Omental fat pad (tissue), 4 donors: ENCODE data around the gene DUOXA1. TPM values are rescaled to one million over a fixed set of nuclear protein-coding genes. Genes with fewer than 3 reads are reported as not detected.

Source experiments
- ATAC-seq: fragments of 150-250 bp; one replicate; pipeline ENCODE4 v1.9.1; 2016; ENCODE audit warnings: mild to moderate bottlenecking, moderate library complexity; ENCODE audit not compliant: low FRiP score
- DNase-seq: peaks from one replicate; pipeline ENCODE4 v3.0.0-alpha.2; 2019; ENCODE audit warnings: low spot score
- CTCF ChIP-seq, 3 donors: fragments of 450-650 bp; IDR thresholded peaks; one replicate each; pipeline ENCODE4 v1.5.1; 2016 to 2017; ENCODE audit warnings: antibody characterized with exemption in 3 of 3, mild to moderate bottlenecking in 3 of 3, moderate library complexity in 2 of 3
- total RNA-seq, 4 donors: library from RNA; depleted of rRNA; stranded (reverse); fragments of >200 nt; gene quantifications; one replicate each; pipeline ENCODE4 v1.1.0, GENCODE V29; 2016

Gene DUOXA1
- total RNA-seq, 4 donors from 2014 or later: 0.95 to 1.9 (median 1.4) TPM

GRCh38 chr15:45151998-45152828 lies 22.5 kb upstream of the DUOXA1 start:
- no peak for ATAC-seq
- no peak for TF ChIP-seq CTCF (IDR thresholded peaks at IDR 0.05)
- no peak for DNase-seq

- ATAC-seq (no peak), DNase-seq (no peak)
- no peak for TF ChIP-seq CTCF (IDR thresholded peaks at IDR 0.05)
These were observed 21.3 kb upstream of the DUOXA1 start for GRCh38 chr15:45150997-45151396.

GRCh38 chr15:45150481-45150880 lies 20.8 kb upstream of the DUOXA1 start:
- DNase-seq (no peak), ATAC-seq (no peak)
- TF ChIP-seq CTCF (IDR thresholded peaks at IDR 0.05): no peak

- no peak for TF ChIP-seq CTCF (IDR thresholded peaks at IDR 0.05)
- no peak for ATAC-seq
- no peak for DNase-seq
These were observed 19.4 kb upstream of the DUOXA1 start for GRCh38 chr15:45149060-45149459.

- ATAC-seq (no peak), DNase-seq (no peak)
- no peak for TF ChIP-seq CTCF (IDR thresholded peaks at IDR 0.05)
These were observed 18.7 kb upstream of the DUOXA1 start for GRCh38 chr15:45148076-45149059.

GRCh38 chr15:45147606-45148005 lies 17.9 kb upstream of the DUOXA1 start:
- DNase-seq (no peak), ATAC-seq (no peak)
- TF ChIP-seq CTCF (IDR thresholded peaks at IDR 0.05): no peak
